ENCODE data around the gene PRKCH. TPM values are rescaled to one million over a fixed set of nuclear protein-coding genes. Genes with fewer than 3 reads are reported as not detected.
"Not testable (repeated sequence)": the region's sequence is repeated elsewhere in the genome, so short reads cannot be mapped to it uniquely, and the experiment has no call there.

PRKCH gene
- total and polyA plus RNA-seq, 3 donors from 2014 or later, result 15.0 to 26.8 (median 25.4) TPM

DNA sequence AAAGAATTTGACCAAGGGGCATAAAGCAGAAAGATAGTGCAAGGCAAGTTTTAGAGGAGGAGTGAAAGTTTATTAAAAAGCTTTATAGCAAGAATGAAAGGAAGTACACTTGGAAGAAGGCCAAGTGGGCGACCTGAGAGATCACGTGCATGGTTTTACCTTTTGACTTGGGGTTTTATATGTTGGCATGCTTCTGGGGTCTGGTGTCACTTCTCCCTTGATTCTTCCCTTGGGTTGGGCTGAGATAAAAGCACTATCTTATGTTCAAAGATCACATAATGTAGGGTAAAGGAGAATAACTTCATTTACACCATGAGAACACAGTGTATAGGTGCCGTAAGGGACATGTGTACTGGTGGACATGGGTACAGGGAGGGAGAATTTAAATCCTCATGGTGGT, 22.6 kb upstream of the PRKCH start:
- intact Hi-C loops (cut with DNase I; ENCODE audit: low total_unique reads), result no loop called here
- no peaks in the 10 kb centered on the region for H3K36me3 ChIP-seq (ENCODE audit: low read depth, missing control alignments)
- no peaks in the 10 kb centered on the region for H3K27me3 ChIP-seq
- WGBS, 2 donors, result 66 to 72% methylated on average over 3 of the region's 3 CpGs
- no peaks in the 10 kb centered on the region for H3K9me3 ChIP-seq
- H3K4me3 ChIP-seq, result no peak overlapping the region
- TF ChIP-seq, protein P1, sequence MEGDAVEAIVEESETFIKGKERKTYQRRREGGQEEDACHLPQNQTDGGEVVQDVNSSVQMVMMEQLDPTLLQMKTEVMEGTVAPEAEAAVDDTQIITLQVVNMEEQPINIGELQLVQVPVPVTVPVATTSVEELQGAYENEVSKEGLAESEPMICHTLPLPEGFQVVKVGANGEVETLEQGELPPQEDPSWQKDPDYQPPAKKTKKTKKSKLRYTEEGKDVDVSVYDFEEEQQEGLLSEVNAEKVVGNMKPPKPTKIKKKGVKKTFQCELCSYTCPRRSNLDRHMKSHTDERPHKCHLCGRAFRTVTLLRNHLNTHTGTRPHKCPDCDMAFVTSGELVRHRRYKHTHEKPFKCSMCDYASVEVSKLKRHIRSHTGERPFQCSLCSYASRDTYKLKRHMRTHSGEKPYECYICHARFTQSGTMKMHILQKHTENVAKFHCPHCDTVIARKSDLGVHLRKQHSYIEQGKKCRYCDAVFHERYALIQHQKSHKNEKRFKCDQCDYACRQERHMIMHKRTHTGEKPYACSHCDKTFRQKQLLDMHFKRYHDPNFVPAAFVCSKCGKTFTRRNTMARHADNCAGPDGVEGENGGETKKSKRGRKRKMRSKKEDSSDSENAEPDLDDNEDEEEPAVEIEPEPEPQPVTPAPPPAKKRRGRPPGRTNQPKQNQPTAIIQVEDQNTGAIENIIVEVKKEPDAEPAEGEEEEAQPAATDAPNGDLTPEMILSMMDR (IDR thresholded peaks at IDR 0.05), result no peak
- no peak for TF ChIP-seq POLR2A (IDR thresholded peaks at IDR 0.05)
- H3K4me1 ChIP-seq, result peaks cover 4% of the 10 kb centered on the region
- H3K27ac ChIP-seq, result no peak overlapping the region
- no peak for DNase-seq

GRCh38 chr14:61300209-61300608, 21.2 kb upstream of the PRKCH start:
- DNase-seq, result no peak
- TF ChIP-seq POLR2A (IDR thresholded peaks at IDR 0.05), result no peak
- TF ChIP-seq, protein P1 (IDR thresholded peaks at IDR 0.05), result no peak

GRCh38 chr14:61300754-61301153, 20.6 kb upstream of the PRKCH start:
- WGBS, 2 donors, result 83 to 88% methylated on average over 7 of the region's 7 CpGs
- Histone ChIP-seq H3K4me1 (peaks cover 4% of the 10 kb centered on the region), H3K27ac (no peak overlapping the region), H3K4me3 (no peak overlapping the region), H3K9me3 (no peaks in the 10 kb centered on the region), H3K27me3 (no peaks in the 10 kb centered on the region), H3K36me3 (ENCODE audit: low read depth, missing control alignments) (no peaks in the 10 kb centered on the region)
- no peak for DNase-seq
- intact Hi-C loops (cut with DNase I; ENCODE audit: low total_unique reads), result no loop called here
- TF ChIP-seq, protein P1 (IDR thresholded peaks at IDR 0.05), result no peak
- TF ChIP-seq POLR2A (IDR thresholded peaks at IDR 0.05), result no peak

More at GRCh38 chr14:61300209-61300608, 21.2 kb upstream of the PRKCH start:
- no peaks in the 10 kb centered on the region for H3K9me3 ChIP-seq
- peaks cover 4% of the 10 kb centered on the region for H3K4me1 ChIP-seq
- intact Hi-C loops (cut with DNase I; ENCODE audit: low total_unique reads), result no loop called here
- no peaks in the 10 kb centered on the region for H3K27me3 ChIP-seq
- no peaks in the 10 kb centered on the region for H3K36me3 ChIP-seq (ENCODE audit: low read depth, missing control alignments)
- no peak overlapping the region for H3K27ac ChIP-seq
- no peak overlapping the region for H3K4me3 ChIP-seq
- 36 to 38% methylated on average over 2 of the region's 2 CpGs for WGBS, 2 donors

DNA sequence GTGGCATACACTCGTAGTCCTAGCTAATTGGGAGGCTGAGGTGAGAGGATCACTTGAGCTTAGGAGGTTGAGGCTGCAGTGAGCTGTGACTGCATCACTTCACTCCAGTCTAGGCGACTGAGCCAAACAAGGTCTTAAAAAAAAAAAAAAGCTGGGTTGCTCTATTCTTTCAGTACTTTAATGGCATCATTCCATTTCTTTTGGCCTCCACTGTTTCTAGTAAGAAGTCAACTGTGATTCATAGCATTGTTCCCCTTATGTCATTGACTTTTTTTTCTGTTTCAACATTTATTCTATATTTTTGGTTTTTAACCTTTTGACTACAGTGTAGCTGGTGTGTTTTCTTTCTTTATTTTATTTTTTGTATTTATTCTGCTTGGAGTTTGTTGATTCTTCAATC, 16.7 kb upstream of the PRKCH start:
- no peaks in the 10 kb centered on the region for H3K4me1 ChIP-seq
- 89 to 95% methylated on average over 2 of the region's 2 CpGs for WGBS, 2 donors
- DNase-seq, result no peak
- H3K27ac ChIP-seq, result no peak overlapping the region
- no peak overlapping the region for H3K4me3 ChIP-seq
- intact Hi-C loops (cut with DNase I; ENCODE audit: low total_unique reads), result no loop called here
- no peak for TF ChIP-seq POLR2A (IDR thresholded peaks at IDR 0.05)
- TF ChIP-seq, protein P1 (IDR thresholded peaks at IDR 0.05), result no peak
- H3K27me3 ChIP-seq, result no peaks in the 10 kb centered on the region
- H3K36me3 ChIP-seq (ENCODE audit: low read depth, missing control alignments), result no peaks in the 10 kb centered on the region
- no peaks in the 10 kb centered on the region for H3K9me3 ChIP-seq

DNA sequence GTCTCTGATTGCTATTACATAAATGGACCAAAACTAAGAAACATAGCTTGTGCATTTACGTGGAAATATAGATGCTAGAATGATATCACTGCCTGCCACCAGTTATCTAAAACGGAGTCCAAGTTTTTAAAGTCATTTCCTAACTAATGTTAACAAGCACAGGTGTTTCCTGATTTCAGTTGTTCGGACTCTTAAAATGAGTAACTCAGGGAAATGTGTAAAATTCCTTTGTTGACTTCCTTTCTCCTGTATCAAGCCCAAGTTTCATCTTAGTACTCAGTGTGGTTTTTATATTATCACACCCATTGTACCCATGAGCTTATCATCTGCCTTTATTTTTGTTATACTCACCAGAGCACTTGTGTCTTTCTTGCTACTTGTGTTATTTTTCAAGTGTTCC, 13.2 kb upstream of the PRKCH start:
- no peaks in the 10 kb centered on the region for H3K4me1 ChIP-seq
- H3K9me3 ChIP-seq, result no peaks in the 10 kb centered on the region
- no peaks in the 10 kb centered on the region for H3K27me3 ChIP-seq
- no peaks in the 10 kb centered on the region for H3K36me3 ChIP-seq (ENCODE audit: low read depth, missing control alignments)
- 47 to 51% methylated on average over 3 of the region's 3 CpGs for WGBS, 2 donors
- H3K27ac ChIP-seq, result no peak overlapping the region
- intact Hi-C loops (cut with DNase I; ENCODE audit: low total_unique reads), result no loop called here
- H3K4me3 ChIP-seq, result no peak overlapping the region
- no peak for TF ChIP-seq POLR2A (IDR thresholded peaks at IDR 0.05)
- TF ChIP-seq, protein P1 (IDR thresholded peaks at IDR 0.05), result no peak
- no peak for DNase-seq

DNA sequence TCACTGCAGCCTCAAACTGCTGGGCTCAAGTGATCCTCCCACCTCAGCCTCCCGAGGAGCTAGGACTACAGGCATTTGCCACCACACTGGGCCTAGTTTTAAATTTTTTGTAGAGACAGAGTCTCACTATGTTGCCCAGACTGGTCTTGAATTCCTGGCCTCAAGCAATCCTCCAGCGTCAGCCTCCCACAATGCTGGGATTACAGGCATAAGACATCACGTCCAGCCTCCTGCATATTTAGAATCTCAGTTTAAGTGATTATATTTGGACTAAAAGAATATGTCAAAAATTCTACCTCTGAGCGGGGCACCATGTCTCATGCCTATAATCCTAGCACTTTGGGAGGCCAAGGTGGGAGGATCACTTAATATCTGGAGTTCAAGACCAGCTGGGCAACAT, 12.7 kb upstream of the PRKCH start:
- WGBS, 2 donors, result 86 to 94% methylated on average over 4 of the region's 4 CpGs
- intact Hi-C loops (cut with DNase I; ENCODE audit: low total_unique reads); H3K27me3 ChIP-seq; H3K27ac ChIP-seq; DNase-seq; H3K36me3 ChIP-seq (ENCODE audit: low read depth, missing control alignments); H3K9me3 ChIP-seq; H3K4me3 ChIP-seq; H3K4me1 ChIP-seq: not testable (repeated sequence)
